Rectal smooth muscle tissue (tissue), 1 donor: ENCODE results near the gene CA5B.

Source experiments
- H3K27ac ChIP-seq: one replicate; pipeline ENCODE4 v1.7.0; 2013; ENCODE audit warnings: low read depth, low read length, inconsistent platforms
- H3K27me3 ChIP-seq: one replicate; pipeline ENCODE4 v1.7.0; 2013; ENCODE audit warnings: low read length; ENCODE audit not compliant: control insufficient read depth, insufficient read depth
- H3K36me3 ChIP-seq: one replicate; pipeline ENCODE4 v1.7.0; 2013; ENCODE audit warnings: low read length; ENCODE audit not compliant: control insufficient read depth, insufficient read depth
- H3K4me1 ChIP-seq: one replicate; pipeline ENCODE4 v1.7.0; 2013; ENCODE audit warnings: low read length; ENCODE audit not compliant: control insufficient read depth, insufficient read depth
- H3K4me3 ChIP-seq: one replicate; pipeline ENCODE4 v1.7.0; 2013; ENCODE audit warnings: low read length
- H3K9ac ChIP-seq: one replicate; pipeline ENCODE4 v1.7.0; 2013; ENCODE audit warnings: low read length

Gene CA5B

GRCh38 chrX:15797707-15798106 lies 59.6 kb downstream of the CA5B start:
- Histone ChIP-seq H3K27me3 (no peaks in the 10 kb centered on the region), H3K36me3 (no peaks in the 10 kb centered on the region), H3K9ac (no peak overlapping the region), H3K4me3 (no peak overlapping the region), H3K27ac (no peak overlapping the region), H3K4me1 (no peaks in the 10 kb centered on the region)

- peaks cover 11% of the 10 kb centered on the region for H3K36me3 ChIP-seq
- H3K27me3 ChIP-seq = no peaks in the 10 kb centered on the region
- H3K9ac ChIP-seq = no peak overlapping the region
- no peak overlapping the region for H3K27ac ChIP-seq
- no peaks in the 10 kb centered on the region for H3K4me1 ChIP-seq
- H3K4me3 ChIP-seq = no peak overlapping the region
Observed at GRCh38 chrX:15804563-15804962, 66.5 kb downstream of the CA5B start.

- Histone ChIP-seq H3K27ac (no peak overlapping the region), H3K9ac (no peak overlapping the region), H3K36me3 (peaks cover 16% of the 10 kb centered on the region), H3K27me3 (no peaks in the 10 kb centered on the region), H3K4me1 (no peaks in the 10 kb centered on the region), H3K4me3 (no peak overlapping the region)
Observed at GRCh38 chrX:15808254-15808653, 70.2 kb downstream of the CA5B start.

- Histone ChIP-seq H3K27ac (no peak overlapping the region), H3K27me3 (no peaks in the 10 kb centered on the region), H3K36me3 (peaks cover 15% of the 10 kb centered on the region), H3K9ac (no peak overlapping the region), H3K4me3 (no peak overlapping the region), H3K4me1 (no peaks in the 10 kb centered on the region)
Observed at GRCh38 chrX:15812192-15812938, 74.3 kb downstream of the CA5B start.

- Histone ChIP-seq H3K27me3 (no peaks in the 10 kb centered on the region), H3K9ac (no peak overlapping the region), H3K36me3 (peaks cover 15% of the 10 kb centered on the region), H3K4me1 (no peaks in the 10 kb centered on the region), H3K27ac (no peak overlapping the region), H3K4me3 (no peak overlapping the region)
Observed at GRCh38 chrX:15813416-15813815, 75.3 kb downstream of the CA5B start.

- H3K27ac ChIP-seq = no peak overlapping the region
- peaks cover 9% of the 10 kb centered on the region for H3K36me3 ChIP-seq
- H3K27me3 ChIP-seq = no peaks in the 10 kb centered on the region
- H3K4me1 ChIP-seq = no peaks in the 10 kb centered on the region
- H3K9ac ChIP-seq = no peak overlapping the region
- H3K4me3 ChIP-seq = no peak overlapping the region
Observed at GRCh38 chrX:15814771-15815365, 76.8 kb downstream of the CA5B start.

- no peaks in the 10 kb centered on the region for H3K4me1 ChIP-seq
- no peaks in the 10 kb centered on the region for H3K27me3 ChIP-seq
- H3K27ac ChIP-seq = no peak overlapping the region
- no peak overlapping the region for H3K4me3 ChIP-seq
- H3K9ac ChIP-seq = no peak overlapping the region
- peaks cover 6% of the 10 kb centered on the region for H3K36me3 ChIP-seq
Observed at GRCh38 chrX:15815779-15816437, 77.8 kb downstream of the CA5B start.

- Histone ChIP-seq H3K27me3 (no peaks in the 10 kb centered on the region), H3K36me3 (peaks cover 6% of the 10 kb centered on the region), H3K4me1 (no peaks in the 10 kb centered on the region), H3K4me3 (no peak overlapping the region), H3K27ac (no peak overlapping the region), H3K9ac (no peak overlapping the region)
Observed at GRCh38 chrX:15816438-15816809, 78.4 kb downstream of the CA5B start.

GRCh38 chrX:15816886-15817285 lies 78.8 kb downstream of the CA5B start:
- Histone ChIP-seq H3K27ac (no peak overlapping the region), H3K36me3 (peaks cover 6% of the 10 kb centered on the region)

GRCh38 chrX:15820106-15821073 lies 82.3 kb downstream of the CA5B start:
- Histone ChIP-seq H3K27ac (no peak overlapping the region), H3K4me3 (no peak overlapping the region), H3K36me3 (peaks cover 6% of the 10 kb centered on the region), H3K27me3 (no peaks in the 10 kb centered on the region), H3K4me1 (no peaks in the 10 kb centered on the region), H3K9ac (no peak overlapping the region)

More at GRCh38 chrX:15816886-15817285, 78.8 kb downstream of the CA5B start:
- Histone ChIP-seq H3K4me1 (no peaks in the 10 kb centered on the region), H3K4me3 (no peak overlapping the region), H3K9ac (no peak overlapping the region), H3K27me3 (no peaks in the 10 kb centered on the region)

GRCh38 chrX:15822922-15823321 lies 84.9 kb downstream of the CA5B start:
- Histone ChIP-seq H3K36me3 (no peaks in the 10 kb centered on the region), H3K27ac (no peak overlapping the region)

GRCh38 chrX:15825936-15826335 lies 87.9 kb downstream of the CA5B start:
- Histone ChIP-seq H3K4me3 (no peak overlapping the region), H3K27me3 (no peaks in the 10 kb centered on the region), H3K27ac (no peak overlapping the region), H3K36me3 (no peaks in the 10 kb centered on the region), H3K4me1 (no peaks in the 10 kb centered on the region), H3K9ac (no peak overlapping the region)

More at GRCh38 chrX:15822922-15823321, 84.9 kb downstream of the CA5B start:
- H3K4me3 ChIP-seq = no peak overlapping the region
- no peaks in the 10 kb centered on the region for H3K27me3 ChIP-seq
- no peak overlapping the region for H3K9ac ChIP-seq
- no peaks in the 10 kb centered on the region for H3K4me1 ChIP-seq
